ENCODE data around the gene SBNO2.
"Not testable (repeated sequence)": the region's sequence is repeated elsewhere in the genome, so short reads cannot be mapped to it uniquely, and the experiment has no call there.

The SBNO2 gene

GRCh38 chr19:1123381-1123780, 50.7 kb downstream of the SBNO2 start:
- no peak overlapping the region for H3K4me3 ChIP-seq (ENCODE audit: low read depth, low read length)

- H3K4me3 ChIP-seq (ENCODE audit: low read depth, low read length) = no peak overlapping the region
These were observed 51.1 kb downstream of the SBNO2 start for GRCh38 chr19:1122972-1123363.

- no peak overlapping the region for H3K4me3 ChIP-seq (ENCODE audit: low read depth, low read length)
These were observed 51.8 kb downstream of the SBNO2 start for GRCh38 chr19:1122021-1122971.

GRCh38 chr19:1121395-1121794, 52.7 kb downstream of the SBNO2 start:
- no peak overlapping the region for H3K4me3 ChIP-seq (ENCODE audit: low read depth, low read length)

GRCh38 chr19:1119475-1120217, 54.4 kb downstream of the SBNO2 start:
- no peak overlapping the region for H3K4me3 ChIP-seq (ENCODE audit: low read depth, low read length)

- no peak overlapping the region for H3K4me3 ChIP-seq (ENCODE audit: low read depth, low read length)
These were observed 55.1 kb downstream of the SBNO2 start for GRCh38 chr19:1118999-1119398.

GRCh38 chr19:1117654-1118053, 56.4 kb downstream of the SBNO2 start:
- no peak overlapping the region for H3K4me3 ChIP-seq (ENCODE audit: low read depth, low read length)

- H3K4me3 ChIP-seq (ENCODE audit: low read depth, low read length) = no peak overlapping the region
These were observed 57.1 kb downstream of the SBNO2 start for GRCh38 chr19:1116726-1117581.

GRCh38 chr19:1115646-1116420, 58.2 kb downstream of the SBNO2 start:
- no peak overlapping the region for H3K4me3 ChIP-seq (ENCODE audit: low read depth, low read length)

GRCh38 chr19:1114728-1115127, 59.3 kb downstream of the SBNO2 start:
- H3K4me3 ChIP-seq (ENCODE audit: low read depth, low read length) = not testable (repeated sequence)

- H3K4me3 ChIP-seq (ENCODE audit: low read depth, low read length) = no peak overlapping the region
These were observed 60.0 kb downstream of the SBNO2 start for GRCh38 chr19:1113986-1114483.

- H3K4me3 ChIP-seq (ENCODE audit: low read depth, low read length) = no peak overlapping the region
These were observed 60.8 kb downstream of the SBNO2 start for GRCh38 chr19:1113030-1113985.

- no peak overlapping the region for H3K4me3 ChIP-seq (ENCODE audit: low read depth, low read length)
These were observed 61.6 kb downstream of the SBNO2 start for GRCh38 chr19:1112268-1113029.

GRCh38 chr19:1111641-1112267, 62.3 kb downstream of the SBNO2 start:
- H3K4me3 ChIP-seq (ENCODE audit: low read depth, low read length) = no peak overlapping the region

GRCh38 chr19:1110809-1111640, 63.0 kb downstream of the SBNO2 start:
- no peak overlapping the region for H3K4me3 ChIP-seq (ENCODE audit: low read depth, low read length)

GRCh38 chr19:1109697-1110671, 64.1 kb downstream of the SBNO2 start:
- H3K4me3 ChIP-seq (ENCODE audit: low read depth, low read length) = no peak overlapping the region
